ENCODE data around the gene TRIM47. TPM values are rescaled to one million over a fixed set of nuclear protein-coding genes. Genes with fewer than 3 reads are reported as not detected.
"Not testable (repeated sequence)": the region's sequence is repeated elsewhere in the genome, so short reads cannot be mapped to it uniquely, and the experiment has no call there.

The TRIM47 gene
- total and polyA plus RNA-seq, 2 of the 13 experiments (the other 11 are each of a cell fraction or from before 2014, with no cell fraction given) = 33.5 to 82.0 TPM

GRCh38 chr17:75868730-75869281 is 9.6 kb downstream of the TRIM47 start:
- H3K27me3 ChIP-seq (ENCODE audit: control insufficient read depth in 1 of 2, insufficient read depth in 2 of 2, low read length in 2 of 2); DNase-seq (ENCODE audit: low spot score); FAIRE-seq; in situ Hi-C loops (cut with HindIII; ENCODE audit: extremely low pct_ligation_motif_present, low pct_unique_long_range_greater_than_20kb); H3K36me3 ChIP-seq (replicated peaks in 1 of 2; ENCODE audit: control insufficient read depth in 1 of 2, insufficient read depth in 2 of 2, low read length in 2 of 2); H2AFZ ChIP-seq (ENCODE audit: low read length); CTCF ChIA-PET (ENCODE audit: low intra/inter-chr PET ratio, low total read pairs); H3K79me2 ChIP-seq (ENCODE audit: insufficient read depth, low read length); H3K9me3 ChIP-seq (ENCODE audit: low read length); ATAC-seq; H4K20me1 ChIP-seq (ENCODE audit: insufficient read depth, low read length): not testable (repeated sequence)
- 55% methylated on average over 12 of the region's 12 CpGs for WGBS (ENCODE audit: low lambda C conversion rate)
- peak overlapping the region in 1 of 3 experiments; percentile 75; a peak in 1 of 6 replicates for H3K4me3 ChIP-seq (replicated peaks in 1 of 3; ENCODE audit: insufficient read depth in 1 of 3, low read depth in 2 of 3, low read length in 3 of 3)
- intact Hi-C loops (cut with micrococcal nuclease; ENCODE audit: unreplicated experiment) = loop anchor here (2.0 kb wide), 1 partner anchor 14 kb away; the partner anchor contains the start of gene WBP2
- peak overlapping the region; percentile 83 for H3K27ac ChIP-seq (ENCODE audit: extremely low read length, insufficient read depth, low read length)
- H3K4me2 ChIP-seq (ENCODE audit: low read depth, low read length) = peak overlapping the region; percentile 84
- peak overlapping the region; percentile 85 for H3K9ac ChIP-seq (ENCODE audit: insufficient read depth, low read depth, low read length)
- TSS peak; percentile 58 for BruUV-seq (replicated peaks)
- peaks cover 94% of the 10 kb centered on the region for H3K4me1 ChIP-seq (ENCODE audit: insufficient read depth, low read length)
- POLR2A ChIA-PET = interaction anchor here (1.3 to 13.8 kb wide), 7 partner anchors 9 to 104 kb away, joined by 5 to 454 read pairs (median 15); partner anchors contain the start of genes GALK1, TRIM47, TRIM65 and UNC13D
- peak; percentile 82 for TF ChIP-seq ADNP (CRISPR knock-in tag; IDR thresholded peaks at IDR 0.05)
- peak; percentile 85; the same call in 1 of the 2 replicates for TF ChIP-seq ZMYM2 (CRISPR knock-in tag; IDR thresholded peaks at IDR 0.05)
- peak; percentile 58; the same call in 1 of the 2 replicates for TF ChIP-seq ZMYM3 (CRISPR knock-in tag; IDR thresholded peaks at IDR 0.05)
- TF ChIP-seq ZNF407 (CRISPR knock-in tag; IDR thresholded peaks at IDR 0.05; ENCODE audit: not compliant biosample characterization) = peak; percentile 2
- TF ChIP-seq ZC3H4 (CRISPR knock-in tag; IDR thresholded peaks at IDR 0.05; ENCODE audit: borderline replicate concordance) = peak; percentile 4; the same call in 1 of the 2 replicates
- 0 out of 2 replicates have a peak, but pooled peaks have one; percentile 68 for TF ChIP-seq EHMT2 (IDR thresholded peaks at IDR 0.05; ENCODE audit: borderline replicate concordance, low read depth, low read length)
- 0 out of 2 replicates have a peak, but pooled peaks have one; percentile 8 for TF ChIP-seq ZFP91 (CRISPR knock-in tag; IDR thresholded peaks at IDR 0.05; ENCODE audit: borderline replicate concordance)
- 0 out of 2 replicates have a peak, but pooled peaks have one; percentile 40 for TF ChIP-seq RNF219 (CRISPR knock-in tag; IDR thresholded peaks at IDR 0.05)
- 0 out of 2 replicates have a peak, but pooled peaks have one; percentile 58 for TF ChIP-seq REXO4 (CRISPR knock-in tag; IDR thresholded peaks at IDR 0.05; ENCODE audit: borderline replicate concordance)

Data from HepG2 (cell line).